Ramos (cell line): ENCODE results near the gene ERBIN.
"Not testable (repeated sequence)": the region's sequence is repeated elsewhere in the genome, so short reads cannot be mapped to it uniquely, and the experiment has no call there.

ENCODE experiments used
- in situ Hi-C: fragments of 300-500 bp; cut with MboI; formaldehyde crosslinking; loops from one replicate; pipeline ENCODE4 v1.14.3; 2022; ENCODE audit warnings: low sequenced_read_pairs; ENCODE audit not compliant: unreplicated experiment

ERBIN gene

GRCh38 chr5:65954200-65954599 lies 27.8 kb downstream of the ERBIN start:
- in situ Hi-C loops: no loop called here

DNA sequence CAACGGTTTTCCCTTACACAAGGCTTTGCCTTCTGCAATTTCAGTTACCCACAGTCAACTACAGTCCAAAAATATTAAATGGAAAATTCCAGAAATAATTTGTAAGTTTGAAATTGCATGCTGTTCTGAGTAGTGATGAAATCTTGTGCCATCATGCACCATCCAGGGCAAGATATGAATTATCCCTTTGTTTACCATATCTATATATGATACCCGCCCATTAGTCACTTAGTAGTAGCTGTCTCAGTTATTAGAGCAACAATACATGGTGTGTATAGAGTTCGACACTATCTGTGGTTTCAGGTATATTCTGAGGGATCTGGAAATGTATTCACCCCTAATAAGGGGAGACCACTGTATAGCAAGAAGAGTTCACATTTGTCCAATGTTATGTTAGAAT lies 29.4 kb downstream of the ERBIN start:
- in situ Hi-C loops: no loop called here

GRCh38 chr5:65957703-65958102 lies 31.3 kb downstream of the ERBIN start:
- in situ Hi-C loops: not testable (repeated sequence)

- in situ Hi-C loops: no loop called here
These were observed 35.3 kb downstream of the ERBIN start for GRCh38 chr5:65961633-65962032.

- in situ Hi-C loops: no loop called here
These were observed 41.1 kb downstream of the ERBIN start for GRCh38 chr5:65967288-65968066.

- in situ Hi-C loops: no loop called here
These were observed 43.4 kb downstream of the ERBIN start for GRCh38 chr5:65969539-65970393.

- in situ Hi-C loops: no loop called here
These were observed 44.3 kb downstream of the ERBIN start for GRCh38 chr5:65970481-65971367.

GRCh38 chr5:65971643-65972042 lies 45.3 kb downstream of the ERBIN start:
- in situ Hi-C loops: no loop called here

GRCh38 chr5:65972896-65973295 lies 46.5 kb downstream of the ERBIN start:
- in situ Hi-C loops: not testable (repeated sequence)

- in situ Hi-C loops: no loop called here
These were observed 51.9 kb downstream of the ERBIN start for GRCh38 chr5:65978251-65978650.

GRCh38 chr5:65981548-65981947 lies 55.2 kb downstream of the ERBIN start:
- in situ Hi-C loops: no loop called here

DNA sequence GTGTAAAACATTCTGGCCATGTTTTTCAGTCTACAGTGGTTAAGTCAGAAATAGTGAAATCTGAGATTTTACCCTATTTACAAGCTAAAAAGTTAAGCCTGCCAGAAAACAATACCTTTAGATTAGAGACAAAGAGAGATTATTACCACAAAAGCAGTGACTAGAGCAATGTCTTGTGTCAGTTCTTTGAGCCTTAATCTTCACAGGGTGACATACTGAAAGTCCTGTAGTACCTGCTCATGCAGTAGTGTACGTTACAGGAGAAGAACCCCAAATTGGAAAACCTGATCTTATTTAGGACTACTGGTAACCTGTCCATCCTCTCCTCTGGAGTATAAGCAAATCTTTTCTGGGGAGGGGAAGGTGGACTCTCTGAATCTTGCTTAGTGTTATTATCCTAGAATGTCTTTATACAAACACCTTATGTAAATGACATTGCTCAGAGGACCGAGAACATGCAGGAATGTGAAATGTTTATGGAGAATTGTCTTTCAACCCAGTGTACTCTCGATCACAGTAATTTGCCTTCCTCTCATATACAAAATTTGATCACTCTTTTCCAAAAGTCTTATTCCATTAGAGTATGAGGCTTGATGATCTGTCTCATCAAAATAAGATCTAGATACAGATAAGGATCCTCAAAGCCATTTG lies 55.7 kb downstream of the ERBIN start:
- in situ Hi-C loops: no loop called here

- in situ Hi-C loops: no loop called here
These were observed 56.3 kb downstream of the ERBIN start for GRCh38 chr5:65982635-65983034.

DNA sequence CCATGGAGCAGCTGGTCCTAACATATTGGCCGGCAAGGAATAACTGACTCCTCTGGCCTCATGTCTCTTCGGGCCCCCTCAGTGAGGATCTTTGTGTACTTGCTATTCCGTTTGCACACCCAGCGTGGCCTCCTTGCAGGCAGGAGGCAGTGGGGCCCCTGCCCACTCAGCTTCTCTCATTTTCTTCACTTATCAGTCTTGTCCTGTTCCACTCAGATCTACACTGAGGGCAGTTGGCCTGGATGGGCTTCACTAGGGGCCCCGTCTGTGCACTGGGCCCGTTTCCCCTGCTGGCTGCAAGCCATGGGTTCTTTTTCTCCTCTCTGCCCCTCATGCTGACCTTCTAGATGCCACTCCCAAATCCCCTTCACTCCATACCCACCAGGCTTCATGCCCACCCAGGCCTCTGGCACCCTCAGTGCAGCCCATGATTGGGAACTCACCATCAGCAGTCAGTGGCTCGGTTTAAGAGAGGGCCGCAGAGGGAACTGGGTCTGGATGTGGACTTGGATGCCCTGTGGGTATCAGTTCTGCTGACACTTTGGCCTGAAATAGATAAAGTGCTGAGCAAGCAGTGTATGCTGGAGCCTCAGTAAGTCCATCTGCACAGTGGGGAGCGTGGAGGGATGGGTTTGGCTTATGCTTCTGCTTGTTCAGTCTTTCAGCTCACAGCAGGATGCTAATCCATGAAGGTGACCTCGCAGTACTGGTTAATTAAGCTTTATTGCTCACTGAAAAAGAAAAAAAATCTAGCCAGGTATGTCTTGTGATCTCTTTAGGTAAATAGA lies 57.9 kb downstream of the ERBIN start:
- in situ Hi-C loops: no loop called here

GRCh38 chr5:65986050-65986451 lies 59.7 kb downstream of the ERBIN start:
- in situ Hi-C loops: no loop called here

DNA sequence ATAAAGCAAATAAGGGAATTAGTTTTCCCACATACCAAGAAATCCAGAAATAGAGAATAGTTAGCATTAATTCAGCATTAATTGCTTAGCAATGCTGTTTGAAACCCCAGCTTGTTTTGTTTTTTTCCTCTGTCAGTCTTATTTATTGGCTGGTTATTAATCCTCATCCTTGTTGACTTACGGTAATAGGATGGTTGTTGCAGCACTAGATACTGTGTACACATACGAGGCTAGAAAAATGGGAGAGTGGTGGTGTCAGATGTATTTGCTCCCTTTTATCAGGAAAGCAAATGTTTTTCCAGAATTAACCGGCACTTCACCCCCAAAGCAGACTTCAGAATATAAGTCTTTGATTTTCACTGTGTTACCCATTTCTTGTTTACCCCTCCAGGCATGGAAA lies 60.4 kb downstream of the ERBIN start:
- in situ Hi-C loops: no loop called here

DNA sequence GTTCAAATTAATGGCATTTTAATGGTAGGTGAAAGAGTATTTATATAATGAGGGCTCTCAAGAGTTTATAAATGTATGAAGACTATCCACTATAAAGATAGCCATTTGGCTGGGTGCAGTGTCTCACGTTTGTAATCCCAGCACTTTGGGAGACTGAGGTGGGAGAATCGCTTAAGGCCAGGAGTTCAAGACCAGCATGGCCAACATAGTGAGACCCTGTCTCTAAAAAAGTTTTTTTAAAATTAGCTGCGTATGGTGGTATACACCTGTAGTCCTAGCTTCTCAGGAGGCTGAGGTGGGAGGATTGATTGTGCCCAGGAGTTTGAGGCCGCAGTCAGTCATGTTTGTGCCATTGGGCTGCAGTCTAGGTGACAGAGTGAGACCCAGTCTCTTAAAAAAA lies 61.6 kb downstream of the ERBIN start:
- in situ Hi-C loops: no loop called here

GRCh38 chr5:65989158-65989557 lies 62.8 kb downstream of the ERBIN start:
- in situ Hi-C loops: no loop called here

- in situ Hi-C loops: no loop called here
These were observed 66.3 kb downstream of the ERBIN start for GRCh38 chr5:65992630-65993029.
